ENCODE data around the gene ATP6AP2.

DNA sequence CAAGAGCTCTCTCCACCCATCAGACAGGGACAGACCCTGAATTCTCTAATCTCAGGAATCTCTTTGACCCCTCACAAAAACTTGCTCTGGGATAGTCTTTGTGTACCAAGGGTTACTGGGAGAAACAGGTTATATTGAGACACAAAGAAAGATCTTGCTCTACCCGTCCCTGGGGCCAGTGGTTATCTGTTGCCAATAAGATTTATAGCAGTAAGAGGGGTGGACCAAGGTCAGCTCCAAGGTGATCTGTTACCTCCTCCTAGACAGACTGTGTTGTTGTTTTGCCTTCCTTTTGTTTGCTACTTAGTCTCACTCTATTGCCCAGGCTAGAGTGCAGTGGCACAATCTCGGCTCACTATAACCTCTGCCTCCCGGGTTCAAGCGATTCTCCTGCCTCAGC lies 16.3 kb upstream of the ATP6AP2 start:
- TF ChIP-seq, protein P1, sequence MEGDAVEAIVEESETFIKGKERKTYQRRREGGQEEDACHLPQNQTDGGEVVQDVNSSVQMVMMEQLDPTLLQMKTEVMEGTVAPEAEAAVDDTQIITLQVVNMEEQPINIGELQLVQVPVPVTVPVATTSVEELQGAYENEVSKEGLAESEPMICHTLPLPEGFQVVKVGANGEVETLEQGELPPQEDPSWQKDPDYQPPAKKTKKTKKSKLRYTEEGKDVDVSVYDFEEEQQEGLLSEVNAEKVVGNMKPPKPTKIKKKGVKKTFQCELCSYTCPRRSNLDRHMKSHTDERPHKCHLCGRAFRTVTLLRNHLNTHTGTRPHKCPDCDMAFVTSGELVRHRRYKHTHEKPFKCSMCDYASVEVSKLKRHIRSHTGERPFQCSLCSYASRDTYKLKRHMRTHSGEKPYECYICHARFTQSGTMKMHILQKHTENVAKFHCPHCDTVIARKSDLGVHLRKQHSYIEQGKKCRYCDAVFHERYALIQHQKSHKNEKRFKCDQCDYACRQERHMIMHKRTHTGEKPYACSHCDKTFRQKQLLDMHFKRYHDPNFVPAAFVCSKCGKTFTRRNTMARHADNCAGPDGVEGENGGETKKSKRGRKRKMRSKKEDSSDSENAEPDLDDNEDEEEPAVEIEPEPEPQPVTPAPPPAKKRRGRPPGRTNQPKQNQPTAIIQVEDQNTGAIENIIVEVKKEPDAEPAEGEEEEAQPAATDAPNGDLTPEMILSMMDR (IDR thresholded peaks at IDR 0.05) = no peak
- TF ChIP-seq POLR2AphosphoS5 (IDR thresholded peaks at IDR 0.05; ENCODE audit: low read depth, low read length) = no peak
- TF ChIP-seq, protein P2, sequence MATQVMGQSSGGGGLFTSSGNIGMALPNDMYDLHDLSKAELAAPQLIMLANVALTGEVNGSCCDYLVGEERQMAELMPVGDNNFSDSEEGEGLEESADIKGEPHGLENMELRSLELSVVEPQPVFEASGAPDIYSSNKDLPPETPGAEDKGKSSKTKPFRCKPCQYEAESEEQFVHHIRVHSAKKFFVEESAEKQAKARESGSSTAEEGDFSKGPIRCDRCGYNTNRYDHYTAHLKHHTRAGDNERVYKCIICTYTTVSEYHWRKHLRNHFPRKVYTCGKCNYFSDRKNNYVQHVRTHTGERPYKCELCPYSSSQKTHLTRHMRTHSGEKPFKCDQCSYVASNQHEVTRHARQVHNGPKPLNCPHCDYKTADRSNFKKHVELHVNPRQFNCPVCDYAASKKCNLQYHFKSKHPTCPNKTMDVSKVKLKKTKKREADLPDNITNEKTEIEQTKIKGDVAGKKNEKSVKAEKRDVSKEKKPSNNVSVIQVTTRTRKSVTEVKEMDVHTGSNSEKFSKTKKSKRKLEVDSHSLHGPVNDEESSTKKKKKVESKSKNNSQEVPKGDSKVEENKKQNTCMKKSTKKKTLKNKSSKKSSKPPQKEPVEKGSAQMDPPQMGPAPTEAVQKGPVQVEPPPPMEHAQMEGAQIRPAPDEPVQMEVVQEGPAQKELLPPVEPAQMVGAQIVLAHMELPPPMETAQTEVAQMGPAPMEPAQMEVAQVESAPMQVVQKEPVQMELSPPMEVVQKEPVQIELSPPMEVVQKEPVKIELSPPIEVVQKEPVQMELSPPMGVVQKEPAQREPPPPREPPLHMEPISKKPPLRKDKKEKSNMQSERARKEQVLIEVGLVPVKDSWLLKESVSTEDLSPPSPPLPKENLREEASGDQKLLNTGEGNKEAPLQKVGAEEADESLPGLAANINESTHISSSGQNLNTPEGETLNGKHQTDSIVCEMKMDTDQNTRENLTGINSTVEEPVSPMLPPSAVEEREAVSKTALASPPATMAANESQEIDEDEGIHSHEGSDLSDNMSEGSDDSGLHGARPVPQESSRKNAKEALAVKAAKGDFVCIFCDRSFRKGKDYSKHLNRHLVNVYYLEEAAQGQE (IDR thresholded peaks at IDR 0.05; ENCODE audit: insufficient read depth in 1 of 2, low read depth in 2 of 2, low read length in 1 of 2) = no peak
- no peak for TF ChIP-seq SIN3A (IDR thresholded peaks at IDR 0.05; ENCODE audit: borderline replicate concordance, insufficient read depth, low read depth, low read length)
